ENCODE results near the gene TCN1.

TCN1 gene

DNA sequence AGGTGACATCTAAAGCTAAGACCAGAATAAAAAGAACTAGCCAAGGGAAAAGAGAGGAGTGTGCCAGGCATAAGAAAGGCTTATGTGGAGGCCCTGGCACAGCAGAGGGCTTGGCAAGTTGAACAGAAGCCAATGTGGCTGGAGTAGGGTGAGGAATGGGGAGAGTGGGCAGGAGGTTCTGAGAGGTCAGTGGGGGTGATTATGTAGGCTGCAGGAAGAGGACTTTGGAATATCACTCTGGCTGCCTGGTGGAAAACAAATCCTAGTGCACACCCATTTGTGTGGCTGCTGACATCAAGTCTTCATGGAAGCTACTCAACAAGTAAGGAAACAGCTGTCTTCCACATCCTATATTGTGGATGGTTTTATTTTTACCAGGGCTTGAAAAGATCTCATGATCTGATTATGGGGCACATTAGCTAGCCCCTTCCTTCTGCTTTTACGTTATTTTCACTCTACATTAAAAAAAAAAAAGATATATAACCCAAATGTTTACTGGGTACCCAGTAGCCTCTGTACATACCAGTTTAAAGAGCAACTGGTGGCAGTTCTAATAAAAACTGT is 59.2 kb downstream of the TCN1 start:
- DNase-seq, result no peak

DNA sequence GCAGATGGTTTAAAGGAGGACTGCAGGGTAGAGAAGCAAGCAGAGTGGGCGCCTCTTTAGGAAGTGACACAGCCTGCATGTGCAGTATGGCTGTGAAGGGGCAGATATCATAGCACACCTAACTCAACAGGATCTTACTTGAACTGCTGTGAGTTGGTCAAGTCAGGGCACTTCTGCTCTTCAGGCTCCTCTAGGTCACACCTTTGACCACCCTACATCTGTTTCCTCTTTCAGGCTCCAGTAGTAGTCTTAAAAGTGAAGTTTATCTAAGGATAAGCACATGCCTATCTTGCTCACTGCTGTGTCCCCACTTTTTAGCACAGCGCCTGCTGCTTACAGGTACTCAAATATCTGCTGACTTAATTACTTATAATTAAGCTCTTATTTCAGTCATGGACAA is 62.2 kb downstream of the TCN1 start:
- no peak for DNase-seq
